ENCODE data around the gene C1orf167. TPM values are rescaled to one million over a fixed set of nuclear protein-coding genes. Genes with fewer than 3 reads are reported as not detected.

C1orf167 gene
- total RNA-seq, 1 experiment from 2014 or later, result not detected

DNA sequence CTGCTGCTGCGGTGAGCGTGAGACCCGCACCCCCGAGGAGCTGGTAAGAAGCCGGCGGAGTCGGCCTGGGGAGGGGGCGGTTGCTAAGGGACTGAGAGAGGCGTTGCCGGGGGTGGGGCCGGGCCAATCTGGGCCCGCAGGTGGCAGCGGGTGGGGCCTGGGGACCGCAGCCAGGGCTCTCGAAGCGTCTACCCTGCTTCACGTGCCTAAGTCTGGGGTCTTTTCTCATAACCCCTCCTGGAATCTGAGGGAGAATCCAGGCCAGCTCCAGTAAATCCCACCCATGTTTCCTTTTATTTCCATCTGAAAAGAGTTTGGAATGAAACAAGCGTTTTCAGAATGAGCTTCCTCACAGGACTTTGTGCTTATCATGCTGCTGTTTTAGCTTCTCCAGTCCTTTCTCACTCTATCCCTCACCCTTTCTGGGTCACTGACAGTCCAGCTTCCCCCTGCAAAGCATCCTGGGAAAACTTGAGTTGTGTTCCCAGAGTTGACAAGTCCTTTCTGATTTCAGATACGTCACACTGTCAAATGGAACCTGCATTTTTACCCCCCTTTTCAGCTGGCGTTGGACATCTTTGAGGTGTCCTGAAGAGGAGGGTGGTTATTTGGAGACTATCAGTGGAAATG, 44.4 kb downstream of the C1orf167 start:
- TSS peak; percentile 59 for BruUV-seq (replicated peaks)
- peak overlapping the region; percentile 82 for H3K27ac ChIP-seq (ENCODE audit: low read length)
- H3K79me2 ChIP-seq (ENCODE audit: low read length), result peaks cover 22% of the 10 kb centered on the region
- H3K36me3 ChIP-seq (ENCODE audit: low read depth, low read length), result no peaks in the 10 kb centered on the region; the same call in 1 of the 2 replicates
- ChIA-PET POLR2A (ENCODE audit: unreplicated experiment) (interaction anchor here (0.6 to 1.0 kb wide), 6 partner anchors 19 to 212 kb away, joined by 4 to 6 read pairs (median 5); no protein-coding TSS in a partner anchor), CTCF (interaction anchor here (0.6 kb wide), 1 partner anchor 21 kb away, joined by 4 read pairs; no protein-coding TSS in a partner anchor)
- peak overlapping the region; percentile 82 for H2AFZ ChIP-seq (ENCODE audit: low read length)
- DNase-seq (peak; percentile 17), ATAC-seq (peak; percentile 37)
- peak overlapping the region; percentile 85 for H3K9ac ChIP-seq (ENCODE audit: low read length)
- intact Hi-C loops (cut with micrococcal nuclease), result loop anchor here (5.0 kb wide), 1 partner anchor 69 kb away; the partner anchor contains the start of gene AGTRAP
- no peaks in the 10 kb centered on the region for H4K20me1 ChIP-seq (ENCODE audit: low read length)
- H3K9me2 ChIP-seq (replicated peaks; ENCODE audit: low read length), result no peaks in the 10 kb centered on the region
- TF ChIP-seq EZH2phosphoT487 (IDR thresholded peaks at IDR 0.05; ENCODE audit: borderline replicate concordance, low read length), result no peak
- no peak for TF ChIP-seq EZH2 (IDR thresholded peaks at IDR 0.05; ENCODE audit: low read length, unreplicated experiment)
- TF ChIP-seq, protein P1, sequence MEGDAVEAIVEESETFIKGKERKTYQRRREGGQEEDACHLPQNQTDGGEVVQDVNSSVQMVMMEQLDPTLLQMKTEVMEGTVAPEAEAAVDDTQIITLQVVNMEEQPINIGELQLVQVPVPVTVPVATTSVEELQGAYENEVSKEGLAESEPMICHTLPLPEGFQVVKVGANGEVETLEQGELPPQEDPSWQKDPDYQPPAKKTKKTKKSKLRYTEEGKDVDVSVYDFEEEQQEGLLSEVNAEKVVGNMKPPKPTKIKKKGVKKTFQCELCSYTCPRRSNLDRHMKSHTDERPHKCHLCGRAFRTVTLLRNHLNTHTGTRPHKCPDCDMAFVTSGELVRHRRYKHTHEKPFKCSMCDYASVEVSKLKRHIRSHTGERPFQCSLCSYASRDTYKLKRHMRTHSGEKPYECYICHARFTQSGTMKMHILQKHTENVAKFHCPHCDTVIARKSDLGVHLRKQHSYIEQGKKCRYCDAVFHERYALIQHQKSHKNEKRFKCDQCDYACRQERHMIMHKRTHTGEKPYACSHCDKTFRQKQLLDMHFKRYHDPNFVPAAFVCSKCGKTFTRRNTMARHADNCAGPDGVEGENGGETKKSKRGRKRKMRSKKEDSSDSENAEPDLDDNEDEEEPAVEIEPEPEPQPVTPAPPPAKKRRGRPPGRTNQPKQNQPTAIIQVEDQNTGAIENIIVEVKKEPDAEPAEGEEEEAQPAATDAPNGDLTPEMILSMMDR (conservative IDR thresholded peaks at IDR 0.05; ENCODE audit: low read depth, low read length), result no peak
- H3F3A ChIP-seq (ENCODE audit: low read length, unreplicated experiment), result no peaks in the 10 kb centered on the region
- peaks cover 50% of the 10 kb centered on the region for H3K4me1 ChIP-seq (ENCODE audit: insufficient read depth, low read length)
- H3K4me2 ChIP-seq (ENCODE audit: low read length), result peak overlapping the region; percentile 93
- no peaks in the 10 kb centered on the region for H3K9me3 ChIP-seq (ENCODE audit: low read length)
- H3K4me3 ChIP-seq (ENCODE audit: low read length), result peak overlapping the region; percentile 83
- H3K27me3 ChIP-seq (ENCODE audit: low read length), result no peaks in the 10 kb centered on the region

DNA sequence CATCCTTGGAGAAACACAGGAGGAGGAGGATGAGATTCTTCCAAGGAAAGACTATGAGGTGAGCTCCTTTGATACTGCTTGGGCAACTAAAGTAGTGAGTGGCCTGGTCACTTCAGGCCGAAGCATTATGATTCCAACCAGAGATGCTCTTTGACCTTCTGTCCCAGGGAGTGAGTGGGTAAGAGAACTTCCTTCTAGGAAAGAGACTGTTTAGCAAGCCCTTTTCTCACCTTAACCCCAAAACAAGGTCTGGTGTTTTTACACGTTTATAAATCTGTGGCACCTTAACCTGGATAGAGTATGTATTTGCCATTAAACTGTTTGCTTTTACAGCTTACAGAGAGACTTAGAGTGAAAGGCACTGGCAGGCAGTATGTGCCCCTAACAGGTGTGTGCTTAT, 45.1 kb downstream of the C1orf167 start:
- H3K4me1 ChIP-seq (ENCODE audit: insufficient read depth, low read length), result peaks cover 48% of the 10 kb centered on the region
- intact Hi-C loops (cut with micrococcal nuclease), result loop anchor here (5.0 kb wide), 1 partner anchor 70 kb away; the partner anchor contains the start of gene AGTRAP
- no peak for DNase-seq
- ATAC-seq, result no peak
- H3K4me3 ChIP-seq (ENCODE audit: low read length), result peak overlapping the region; percentile 83
- H4K20me1 ChIP-seq (ENCODE audit: low read length), result no peaks in the 10 kb centered on the region
- H3K9me3 ChIP-seq (ENCODE audit: low read length), result no peaks in the 10 kb centered on the region
- H3F3A ChIP-seq (ENCODE audit: low read length, unreplicated experiment), result no peaks in the 10 kb centered on the region
- no TSS peak for BruUV-seq (replicated peaks)
- peaks cover 2% of the 10 kb centered on the region; the same call in 1 of the 2 replicates for H3K36me3 ChIP-seq (ENCODE audit: low read depth, low read length)
- peak overlapping the region; percentile 93 for H3K4me2 ChIP-seq (ENCODE audit: low read length)
- peak overlapping the region; percentile 82; the same call in 1 of the 2 replicates for H3K27ac ChIP-seq (ENCODE audit: low read length)
- TF ChIP-seq, protein P1 (conservative IDR thresholded peaks at IDR 0.05; ENCODE audit: low read depth, low read length), result no peak
- TF ChIP-seq EZH2 (IDR thresholded peaks at IDR 0.05; ENCODE audit: low read length, unreplicated experiment) (no peak), EZH2phosphoT487 (IDR thresholded peaks at IDR 0.05; ENCODE audit: borderline replicate concordance, low read length) (no peak)
- no peaks in the 10 kb centered on the region for H3K27me3 ChIP-seq (ENCODE audit: low read length)
- CTCF ChIA-PET, result interaction anchor here (0.6 kb wide), 1 partner anchor 22 kb away, joined by 3 read pairs; no protein-coding TSS in a partner anchor
- H2AFZ ChIP-seq (ENCODE audit: low read length), result no peak overlapping the region
- POLR2A ChIA-PET (ENCODE audit: unreplicated experiment), result interaction anchor here (0.7 kb wide), 2 partner anchors 49 to 175 kb away, joined by 4 read pairs; no protein-coding TSS in a partner anchor
- peaks cover 22% of the 10 kb centered on the region for H3K79me2 ChIP-seq (ENCODE audit: low read length)
- no peaks in the 10 kb centered on the region for H3K9me2 ChIP-seq (replicated peaks; ENCODE audit: low read length)
- H3K9ac ChIP-seq (ENCODE audit: low read length), result peak overlapping the region; percentile 85

DNA sequence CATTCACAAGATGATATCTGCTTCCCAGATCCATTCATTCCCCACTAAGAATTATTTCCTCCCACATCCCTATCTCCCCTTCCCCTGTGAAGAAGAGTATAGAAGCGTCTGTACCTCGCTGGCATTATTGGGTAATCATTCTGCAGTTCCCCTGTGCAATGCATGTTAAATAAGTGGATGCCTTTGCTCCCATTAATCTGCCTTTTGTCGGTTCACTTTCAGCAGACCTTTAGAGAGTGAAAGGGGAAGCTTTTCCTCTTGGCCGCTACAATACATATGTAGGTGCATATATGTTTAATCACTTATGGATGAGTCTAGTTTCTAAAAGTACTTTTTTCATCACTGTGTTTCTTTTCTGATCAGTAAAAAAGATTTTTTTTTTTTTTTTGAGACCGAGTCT, 51.0 kb downstream of the C1orf167 start:
- intact Hi-C loops (cut with micrococcal nuclease), result no loop called here
- ChIA-PET POLR2A (ENCODE audit: unreplicated experiment) (no interaction called here), CTCF (no interaction called here)
- Histone ChIP-seq H3K4me1 (ENCODE audit: insufficient read depth, low read length) (peaks cover 5% of the 10 kb centered on the region; the same call in 1 of the 2 replicates), H3K27ac (ENCODE audit: low read length) (no peak overlapping the region), H3K9me2 (replicated peaks; ENCODE audit: low read length) (no peaks in the 10 kb centered on the region), H4K20me1 (ENCODE audit: low read length) (no peaks in the 10 kb centered on the region), H3K9ac (ENCODE audit: low read length) (no peak overlapping the region), H2AFZ (ENCODE audit: low read length) (no peak overlapping the region), H3K4me3 (ENCODE audit: low read length) (no peak overlapping the region), H3K79me2 (ENCODE audit: low read length) (peaks cover 6% of the 10 kb centered on the region; the same call in 1 of the 2 replicates), H3K36me3 (ENCODE audit: low read depth, low read length) (peaks cover 14% of the 10 kb centered on the region; the same call in 1 of the 2 replicates), H3K4me2 (ENCODE audit: low read length) (no peak overlapping the region), H3K9me3 (ENCODE audit: low read length) (no peaks in the 10 kb centered on the region), H3F3A (ENCODE audit: low read length, unreplicated experiment) (no peaks in the 10 kb centered on the region), H3K27me3 (ENCODE audit: low read length) (no peaks in the 10 kb centered on the region)
- no TSS peak for BruUV-seq (replicated peaks)
- no peak for ATAC-seq
- DNase-seq, result no peak
- TF ChIP-seq EZH2 (IDR thresholded peaks at IDR 0.05; ENCODE audit: low read length, unreplicated experiment) (no peak), EZH2phosphoT487 (IDR thresholded peaks at IDR 0.05; ENCODE audit: borderline replicate concordance, low read length) (no peak)
- TF ChIP-seq, protein P1 (conservative IDR thresholded peaks at IDR 0.05; ENCODE audit: low read depth, low read length), result no peak

Measured in PC-3 (cell line).